ENCODE results near the gene KIAA1328. TPM values are rescaled to one million over a fixed set of nuclear protein-coding genes. Genes with fewer than 3 reads are reported as not detected.

The KIAA1328 gene
- total and polyA plus RNA-seq, 4 donors: 2.8 to 48.1 (median 7.0) TPM

- 89 to 92% methylated on average over 14 of the region's 14 CpGs for WGBS, 2 donors
- Histone ChIP-seq H3K4me3 (no peak overlapping the region), H3K9me3 (ENCODE audit: control insufficient read depth in 4 of 4, insufficient read depth in 3 of 4, low read length in 3 of 4) (peaks cover 0 to 4% (median 0%) of the 10 kb centered on the region in 4 donors), H3K9ac (ENCODE audit: insufficient read depth in 1 of 2, low read length in 2 of 2) (no peak overlapping the region), H3K4me1 (ENCODE audit: control insufficient read depth in 5 of 5, insufficient read depth in 5 of 5, low read length in 5 of 5) (peaks cover 0 to 6% (median 0%) of the 10 kb centered on the region in 5 donors), H3K27me3 (ENCODE audit: control insufficient read depth in 3 of 3, insufficient read depth in 3 of 3, low read length in 2 of 3) (peaks cover 0 to 10% (median 0%) of the 10 kb centered on the region in 3 donors), H3K36me3 (ENCODE audit: control insufficient read depth in 4 of 4, insufficient read depth in 4 of 4, low read length in 4 of 4) (no peaks in the 10 kb centered on the region), H3K27ac (ENCODE audit: low read depth in 1 of 2, low read length in 1 of 2) (no peak overlapping the region)
- ATAC-seq (ENCODE audit: insufficient read depth, low FRiP score) (no peak), DNase-seq (no peak)
- TF ChIP-seq CTCF (IDR thresholded peaks at IDR 0.05; ENCODE audit: control extremely low read depth, extremely low read depth): no peak
These were observed 436.0 kb downstream of the KIAA1328 start for GRCh38 chr18:37264956-37265355.

GRCh38 chr18:37265382-37265781 lies 436.5 kb downstream of the KIAA1328 start:
- WGBS, 2 donors: 56 to 77% methylated on average over 2 of the region's 2 CpGs
- H3K9ac ChIP-seq (ENCODE audit: insufficient read depth in 1 of 2, low read length in 2 of 2): no peak overlapping the region
- TF ChIP-seq CTCF (IDR thresholded peaks at IDR 0.05; ENCODE audit: control extremely low read depth, extremely low read depth): no peak
- no peak for DNase-seq
- H3K27me3 ChIP-seq (ENCODE audit: control insufficient read depth in 3 of 3, insufficient read depth in 3 of 3, low read length in 2 of 3): peaks cover 0 to 8% (median 0%) of the 10 kb centered on the region in 3 donors
- no peak for ATAC-seq (ENCODE audit: insufficient read depth, low FRiP score)
- peaks cover 0 to 6% (median 0%) of the 10 kb centered on the region in 5 donors for H3K4me1 ChIP-seq (ENCODE audit: control insufficient read depth in 5 of 5, insufficient read depth in 5 of 5, low read length in 5 of 5)
- H3K4me3 ChIP-seq: no peak overlapping the region
- H3K27ac ChIP-seq (ENCODE audit: low read depth in 1 of 2, low read length in 1 of 2): no peak overlapping the region
- peaks cover 0 to 4% (median 0%) of the 10 kb centered on the region in 4 donors for H3K9me3 ChIP-seq (ENCODE audit: control insufficient read depth in 4 of 4, insufficient read depth in 3 of 4, low read length in 3 of 4)
- H3K36me3 ChIP-seq (ENCODE audit: control insufficient read depth in 4 of 4, insufficient read depth in 4 of 4, low read length in 4 of 4): no peaks in the 10 kb centered on the region

GRCh38 chr18:37266290-37266689 lies 437.4 kb downstream of the KIAA1328 start:
- H3K4me3 ChIP-seq: no peak overlapping the region
- no peak overlapping the region for H3K27ac ChIP-seq (ENCODE audit: low read depth in 1 of 2, low read length in 1 of 2)
- peaks cover 0 to 4% (median 0%) of the 10 kb centered on the region in 4 donors for H3K9me3 ChIP-seq (ENCODE audit: control insufficient read depth in 4 of 4, insufficient read depth in 3 of 4, low read length in 3 of 4)
- 33 to 41% methylated on average over 13 of the region's 13 CpGs for WGBS, 2 donors
- ATAC-seq (ENCODE audit: insufficient read depth, low FRiP score) (no peak), DNase-seq (no peak)
- TF ChIP-seq CTCF (IDR thresholded peaks at IDR 0.05; ENCODE audit: control extremely low read depth, extremely low read depth): no peak
- peaks cover 0 to 7% (median 0%) of the 10 kb centered on the region in 3 donors for H3K27me3 ChIP-seq (ENCODE audit: control insufficient read depth in 3 of 3, insufficient read depth in 3 of 3, low read length in 2 of 3)
- no peaks in the 10 kb centered on the region for H3K36me3 ChIP-seq (ENCODE audit: control insufficient read depth in 4 of 4, insufficient read depth in 4 of 4, low read length in 4 of 4)
- H3K4me1 ChIP-seq (ENCODE audit: control insufficient read depth in 5 of 5, insufficient read depth in 5 of 5, low read length in 5 of 5): peaks cover 0 to 6% (median 0%) of the 10 kb centered on the region in 5 donors
- H3K9ac ChIP-seq (ENCODE audit: insufficient read depth in 1 of 2, low read length in 2 of 2): no peak overlapping the region
